Lower lobe of right lung (tissue), 2 donors: Measurements from ENCODE around the gene ADGRG4. TPM values are rescaled to one million over a fixed set of nuclear protein-coding genes. Genes with fewer than 3 reads are reported as not detected.

Source experiments
- ATAC-seq, 2 donors: fragments of 200-7000 bp; cut with Tn5 transposase; one replicate each; pipeline ENCODE4 v1.9.1; 2020 to 2022; ENCODE audit warnings: mild to moderate bottlenecking in 2 of 2, moderate library complexity in 2 of 2
- DNase-seq: peaks from one replicate; pipeline ENCODE4 v3.0.0-alpha.2; 2020
- H3K27ac ChIP-seq: fragments of 200-600 bp; one replicate; pipeline ENCODE4 v1.8.0; 2022
- H3K27me3 ChIP-seq: fragments of 200-600 bp; one replicate; pipeline ENCODE4 v1.8.0; 2022; ENCODE audit warnings: low read depth
- H3K36me3 ChIP-seq: fragments of 200-600 bp; one replicate; pipeline ENCODE4 v1.8.0; 2022; ENCODE audit warnings: mild to moderate bottlenecking
- H3K4me1 ChIP-seq: fragments of 200-600 bp; one replicate; pipeline ENCODE4 v1.8.0; 2022
- H3K4me3 ChIP-seq: fragments of 200-600 bp; one replicate; pipeline ENCODE4 v1.8.0; 2022; ENCODE audit warnings: mild to moderate bottlenecking
- H3K9me3 ChIP-seq: fragments of 200-600 bp; one replicate; pipeline ENCODE4 v1.8.0; 2022
- CTCF ChIP-seq: fragments of 200-600 bp; IDR thresholded peaks from one replicate; pipeline ENCODE4 v1.8.0; 2022; ENCODE audit warnings: antibody characterized with exemption, mild to moderate bottlenecking
- intact Hi-C: fragments of 100-400 bp; cut with DNase I; formaldehyde crosslinking; loops from one replicate; pipeline ENCODE4 v1.11.0; 2022
- total RNA-seq: library from RNA; stranded (reverse); fragmentation: NEBNext Ultra II Directional; extraction: Animal tissue kit (Norgen Biotek cat#: 25700); gene quantifications from one replicate; pipeline ENCODE4 v1.2.1, GENCODE V29; 2021
- donor health status: DM: no; HTN: yes; CAD: no; lungs with severe emphysema.

The ADGRG4 gene
- total RNA-seq, 1 donor from 2014 or later: 0.27 TPM

- TF ChIP-seq CTCF: no peak
- DNase-seq (no peak), ATAC-seq (no peak)
- no peaks in the 10 kb centered on the region for H3K9me3 ChIP-seq
- no peak overlapping the region for H3K27ac ChIP-seq
- no peak overlapping the region for H3K4me3 ChIP-seq
- H3K27me3 ChIP-seq: no peaks in the 10 kb centered on the region
- H3K36me3 ChIP-seq: no peaks in the 10 kb centered on the region
- intact Hi-C loops: no loop called here
- H3K4me1 ChIP-seq: no peaks in the 10 kb centered on the region
Measured at GRCh38 chrX:136260776-136261175, 40.0 kb upstream of the ADGRG4 start.

- intact Hi-C loops: no loop called here
- Histone ChIP-seq H3K4me3 (no peak overlapping the region), H3K27me3 (no peaks in the 10 kb centered on the region), H3K9me3 (no peaks in the 10 kb centered on the region), H3K4me1 (no peaks in the 10 kb centered on the region), H3K27ac (no peak overlapping the region), H3K36me3 (no peaks in the 10 kb centered on the region)
- ATAC-seq (no peak), DNase-seq (no peak)
- TF ChIP-seq CTCF: no peak
Measured at GRCh38 chrX:136261321-136261720, 39.4 kb upstream of the ADGRG4 start.

GRCh38 chrX:136262243-136262642 is 38.5 kb upstream of the ADGRG4 start:
- Histone ChIP-seq H3K36me3 (no peaks in the 10 kb centered on the region), H3K9me3 (no peaks in the 10 kb centered on the region), H3K27ac (no peak overlapping the region), H3K4me3 (no peak overlapping the region), H3K4me1 (no peaks in the 10 kb centered on the region), H3K27me3 (no peaks in the 10 kb centered on the region)
- TF ChIP-seq CTCF: no peak
- ATAC-seq: no peak
- DNase-seq: no peak
- intact Hi-C loops: no loop called here

- no peak overlapping the region for H3K4me3 ChIP-seq
- no peak for TF ChIP-seq CTCF
- DNase-seq: no peak
- no peaks in the 10 kb centered on the region for H3K27me3 ChIP-seq
- ATAC-seq: no peak
- H3K27ac ChIP-seq: no peak overlapping the region
- no peaks in the 10 kb centered on the region for H3K36me3 ChIP-seq
- intact Hi-C loops: no loop called here
- H3K9me3 ChIP-seq: no peaks in the 10 kb centered on the region
- no peaks in the 10 kb centered on the region for H3K4me1 ChIP-seq
Measured at GRCh38 chrX:136262812-136263315, 37.9 kb upstream of the ADGRG4 start.

- TF ChIP-seq CTCF: no peak
- ATAC-seq (no peak), DNase-seq (no peak)
- Histone ChIP-seq H3K4me3 (no peak overlapping the region), H3K9me3 (no peaks in the 10 kb centered on the region), H3K36me3 (no peaks in the 10 kb centered on the region), H3K27ac (no peak overlapping the region), H3K4me1 (no peaks in the 10 kb centered on the region), H3K27me3 (no peaks in the 10 kb centered on the region)
- intact Hi-C loops: no loop called here
Measured at GRCh38 chrX:136266828-136267227, 33.9 kb upstream of the ADGRG4 start.
